Transverse colon (tissue), 4 donors: ENCODE results near the gene PER2. TPM values are rescaled to one million over a fixed set of nuclear protein-coding genes. Genes with fewer than 3 reads are reported as not detected.

Source experiments
- DNase-seq: peaks from one replicate; pipeline ENCODE4 v3.0.0-alpha.2; 2019
- H3K27ac ChIP-seq, 4 donors: fragments of 200-600 bp; sonication (generic); 2 replicates each; pipeline ENCODE4 v1.5.1; 2016 to 2018; ENCODE audit warnings: inconsistent platforms in 4 of 4
- H3K27me3 ChIP-seq: fragments of 200-600 bp; sonication (generic); 2 replicates; pipeline ENCODE4 v1.5.1; 2017; ENCODE audit warnings: inconsistent platforms
- H3K36me3 ChIP-seq, 4 donors: fragments of 200-600 bp; sonication (generic); 2 replicates each; pipeline ENCODE4 v1.5.1; 2017 to 2019; ENCODE audit warnings: inconsistent platforms in 4 of 4
- H3K4me1 ChIP-seq, 4 donors: fragments of 200-600 bp; sonication (generic); 2 replicates each; pipeline ENCODE4 v1.5.1; 2017 to 2020; ENCODE audit warnings: inconsistent platforms in 4 of 4
- H3K4me3 ChIP-seq, 4 donors: fragments of 200-600 bp; sonication (generic); 1 replicate in 1 of 4; 2 replicates in 3 of 4; pipeline versions ENCODE4 v1.5.1 to v1.6.1; 2017 to 2019; ENCODE audit warnings: inconsistent platforms in 4 of 4
- H3K9me3 ChIP-seq, 2 donors: fragments of 200-600 bp; sonication (generic); 2 replicates each; pipeline ENCODE4 v1.5.1; 2017 to 2019; ENCODE audit warnings: inconsistent platforms in 2 of 2
- EP300 ChIP-seq: sonication (generic); formaldehyde crosslinking; IDR thresholded peaks from one replicate; pipeline ENCODE4 v1.6.1; 2017; ENCODE audit warnings: antibody characterized with exemption, low read depth
- POLR2A ChIP-seq: fragments of 450-650 bp; IDR thresholded peaks from one replicate; pipeline ENCODE4 v1.6.1; 2016; ENCODE audit warnings: antibody characterized with exemption, mild to moderate bottlenecking, moderate library complexity
- POLR2AphosphoS5 ChIP-seq, 3 donors: sonication (generic); formaldehyde crosslinking; IDR thresholded peaks; one replicate each; pipeline ENCODE4 v1.6.1; 2016; ENCODE audit warnings: antibody characterized with exemption in 3 of 3
- WGBS, 2 donors: methylation state at CpG; one replicate each; pipeline ENCODE4 v1.1.5; 2018; ENCODE audit warnings: low coverage in 1 of 2; 5-methylcytosine and 5-hydroxymethylcytosine counted together
- in situ Hi-C, 4 donors: fragments of 200-750 bp; cut with MboI; loops; one replicate each; pipeline versions ENCODE4 v1.15.0 to v1.15.1; 2017; ENCODE audit warnings: low sequenced_read_pairs in 3 of 4, low pct_ligation_motif_present in 1 of 4, low pct_unique_long_range_greater_than_20kb in 1 of 4
- intact Hi-C: fragments of 100-400 bp; cut with DNase I; formaldehyde crosslinking; loops from one replicate; pipeline ENCODE4 v1.15.1; 2023; ENCODE audit warnings: low total_unique reads
- total RNA-seq, 4 donors: library from RNA; depleted of rRNA; stranded (reverse); fragments of >200 nt; gene quantifications; one replicate each; pipeline ENCODE4 v1.1.0, GENCODE V29; 2016
- TF ChIP-seq, protein P1 (sequence below), 5 experiments: fragments of 200-600 bp in 3 of 5; fragments of 450-650 bp in 2 of 5; sonication (generic) in 3 of 5; IDR thresholded peaks; 1 replicate in 2 of 5; 2 replicates in 3 of 5; pipeline ENCODE4 v1.5.1; 2016 to 2017; ENCODE audit warnings: antibody characterized with exemption in 5 of 5, inconsistent platforms in 3 of 5, mild to moderate bottlenecking in 2 of 5, moderate library complexity in 1 of 5

Gene PER2
- total RNA-seq, 4 donors from 2014 or later, result 19.1 to 67.3 (median 32.3) TPM

DNA sequence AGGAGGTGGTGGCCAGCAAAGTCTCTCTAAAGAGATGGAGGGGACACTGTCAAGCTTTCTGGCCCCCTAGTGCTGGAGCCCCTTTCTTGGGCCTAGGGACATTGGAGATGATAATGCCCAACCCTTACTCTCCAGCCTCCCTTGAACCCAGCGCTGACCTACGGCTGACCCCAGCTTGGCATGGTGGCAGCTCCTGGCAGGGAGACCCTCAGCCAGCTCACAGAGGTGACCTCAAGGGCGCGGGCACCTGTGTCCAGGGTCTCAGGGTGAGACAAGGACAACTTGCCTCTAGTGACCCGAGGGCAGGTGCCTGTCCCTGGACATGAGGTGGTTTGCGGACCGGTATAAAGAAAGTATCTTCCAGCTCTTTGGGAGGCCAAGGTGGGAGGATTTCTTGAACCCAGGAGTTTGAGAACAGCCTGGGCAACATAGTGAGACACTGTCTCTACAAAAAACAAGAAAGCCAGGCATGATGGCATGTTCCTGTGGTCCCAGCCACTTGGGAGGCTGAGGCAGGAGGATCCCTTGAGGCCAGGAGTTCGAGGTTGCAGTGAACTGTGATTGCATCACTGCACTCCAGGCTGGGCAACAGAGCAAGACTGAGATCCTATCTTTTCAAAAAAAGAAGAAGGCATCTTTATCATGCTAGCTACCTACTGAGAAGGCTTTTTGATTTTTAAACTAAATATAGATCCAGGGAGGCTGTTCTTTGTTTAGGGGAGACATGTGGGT is 3.3 kb upstream of the PER2 start:
- peak overlapping the region in 3 of 4 donors; percentile 73 to 95 (median 92) for H3K27ac ChIP-seq
- H3K27me3 ChIP-seq, result no peaks in the 10 kb centered on the region
- no peak for DNase-seq
- 97% methylated on average over 8 of the region's 8 CpGs; no CpG with 5 or more reads in 1 of the 2 donors for WGBS, 2 donors
- peaks cover 15 to 48% (median 44%) of the 10 kb centered on the region in 4 donors for H3K4me1 ChIP-seq
- H3K4me3 ChIP-seq, result no peak overlapping the region
- TF ChIP-seq POLR2AphosphoS5 (IDR thresholded peaks at IDR 0.05) (no peak), EP300 (no peak), POLR2A (no peak)
- TF ChIP-seq, protein P1, sequence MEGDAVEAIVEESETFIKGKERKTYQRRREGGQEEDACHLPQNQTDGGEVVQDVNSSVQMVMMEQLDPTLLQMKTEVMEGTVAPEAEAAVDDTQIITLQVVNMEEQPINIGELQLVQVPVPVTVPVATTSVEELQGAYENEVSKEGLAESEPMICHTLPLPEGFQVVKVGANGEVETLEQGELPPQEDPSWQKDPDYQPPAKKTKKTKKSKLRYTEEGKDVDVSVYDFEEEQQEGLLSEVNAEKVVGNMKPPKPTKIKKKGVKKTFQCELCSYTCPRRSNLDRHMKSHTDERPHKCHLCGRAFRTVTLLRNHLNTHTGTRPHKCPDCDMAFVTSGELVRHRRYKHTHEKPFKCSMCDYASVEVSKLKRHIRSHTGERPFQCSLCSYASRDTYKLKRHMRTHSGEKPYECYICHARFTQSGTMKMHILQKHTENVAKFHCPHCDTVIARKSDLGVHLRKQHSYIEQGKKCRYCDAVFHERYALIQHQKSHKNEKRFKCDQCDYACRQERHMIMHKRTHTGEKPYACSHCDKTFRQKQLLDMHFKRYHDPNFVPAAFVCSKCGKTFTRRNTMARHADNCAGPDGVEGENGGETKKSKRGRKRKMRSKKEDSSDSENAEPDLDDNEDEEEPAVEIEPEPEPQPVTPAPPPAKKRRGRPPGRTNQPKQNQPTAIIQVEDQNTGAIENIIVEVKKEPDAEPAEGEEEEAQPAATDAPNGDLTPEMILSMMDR (IDR thresholded peaks at IDR 0.05), result no peak
- H3K9me3 ChIP-seq, result no peaks in the 10 kb centered on the region
- intact Hi-C loops (no loop called here), in situ Hi-C loops (no loop called here)
- no peaks in the 10 kb centered on the region for H3K36me3 ChIP-seq

DNA sequence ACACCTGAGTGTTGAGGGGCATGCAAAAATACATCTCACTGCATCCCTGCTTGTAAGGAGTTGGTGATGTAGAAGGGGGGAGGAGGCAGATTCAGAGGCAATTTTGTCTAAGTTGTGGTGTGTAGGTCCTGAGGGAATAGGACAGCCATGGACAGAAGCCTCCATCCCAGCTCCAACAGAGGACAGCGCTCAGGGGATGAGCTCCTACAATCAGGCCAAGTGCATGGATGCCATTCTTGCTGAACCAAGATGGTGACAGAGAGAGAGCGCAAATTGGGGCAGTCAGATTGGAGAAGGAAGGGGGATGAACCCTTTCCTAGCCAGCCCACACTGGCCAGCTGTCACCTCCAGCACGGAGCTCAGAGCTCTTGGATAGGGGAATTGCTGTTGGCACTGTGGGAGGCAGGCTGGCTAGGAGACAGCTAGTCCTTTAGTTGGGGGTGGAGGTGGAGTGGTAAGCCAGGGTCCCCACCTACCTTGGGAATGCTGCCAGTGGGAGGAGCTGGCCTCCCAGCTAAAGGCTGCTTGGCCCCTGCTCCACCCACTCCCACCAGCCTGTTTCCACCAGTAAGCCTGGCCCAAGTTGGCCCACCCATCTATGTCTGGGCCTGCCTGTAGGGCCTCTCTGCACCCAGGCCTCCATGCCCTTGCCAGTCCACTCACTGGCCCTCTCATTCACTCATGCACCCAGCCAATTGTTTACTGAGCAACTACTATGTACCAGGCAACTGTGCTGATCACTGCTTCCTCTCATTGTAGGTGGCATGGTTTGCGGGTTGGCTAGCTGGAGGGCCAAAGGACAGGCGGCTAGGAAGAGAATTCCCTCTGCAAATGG is 2.5 kb upstream of the PER2 start:
- Histone ChIP-seq H3K9me3 (no peaks in the 10 kb centered on the region), H3K27ac (peak overlapping the region; percentile 73 to 95 (median 94)), H3K27me3 (no peaks in the 10 kb centered on the region), H3K36me3 (no peaks in the 10 kb centered on the region), H3K4me1 (peaks cover 22 to 56% (median 52%) of the 10 kb centered on the region in 4 donors), H3K4me3 (no peak overlapping the region)
- in situ Hi-C loops (no loop called here), intact Hi-C loops (no loop called here)
- peak; percentile 38 for DNase-seq
- TF ChIP-seq EP300 (no peak), POLR2A (no peak), POLR2AphosphoS5 (IDR thresholded peaks at IDR 0.05) (no peak)
- TF ChIP-seq, protein P1 (IDR thresholded peaks at IDR 0.05), result no peak
- WGBS, 2 donors, result 85% methylated on average over 5 of the region's 5 CpGs; no CpG with 5 or more reads in 1 of the 2 donors

DNA sequence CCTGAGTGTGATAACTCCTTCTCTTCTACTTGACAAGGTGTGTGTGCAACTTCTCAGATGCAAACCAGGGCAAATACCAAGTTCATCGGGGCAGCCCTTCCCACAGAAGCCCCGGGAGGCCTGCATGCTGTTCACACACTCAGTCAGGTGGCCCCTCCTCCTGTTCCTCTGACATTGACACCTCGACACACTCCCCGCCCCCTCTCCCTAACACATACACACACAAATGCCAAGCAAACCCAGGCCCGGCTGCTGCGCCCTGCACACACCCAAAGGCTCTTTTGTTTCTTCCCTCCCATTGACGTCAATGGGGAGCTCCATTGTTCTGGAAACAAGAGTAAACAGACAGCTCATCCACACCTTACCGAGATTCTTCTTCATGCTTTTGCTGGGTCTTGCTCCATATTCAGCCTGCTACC is 1.7 kb upstream of the PER2 start:
- no peak overlapping the region for H3K4me3 ChIP-seq
- H3K27me3 ChIP-seq, result no peaks in the 10 kb centered on the region
- in situ Hi-C loops, result no loop called here
- peak overlapping the region; percentile 92 to 98 (median 95) for H3K27ac ChIP-seq
- intact Hi-C loops, result no loop called here
- TF ChIP-seq, protein P1 (IDR thresholded peaks at IDR 0.05), result no peak
- TF ChIP-seq POLR2AphosphoS5 (IDR thresholded peaks at IDR 0.05), result peak; percentile 30 to 43 (median 34)
- TF ChIP-seq EP300, result no peak
- peak; percentile 69 for TF ChIP-seq POLR2A
- 39 to 43% methylated on average over 1 to 8 of the region's 8 CpGs for WGBS, 2 donors
- no peaks in the 10 kb centered on the region for H3K36me3 ChIP-seq
- H3K9me3 ChIP-seq, result no peaks in the 10 kb centered on the region
- DNase-seq, result peak; percentile 90
- peaks cover 29 to 62% (median 57%) of the 10 kb centered on the region in 4 donors for H3K4me1 ChIP-seq

DNA sequence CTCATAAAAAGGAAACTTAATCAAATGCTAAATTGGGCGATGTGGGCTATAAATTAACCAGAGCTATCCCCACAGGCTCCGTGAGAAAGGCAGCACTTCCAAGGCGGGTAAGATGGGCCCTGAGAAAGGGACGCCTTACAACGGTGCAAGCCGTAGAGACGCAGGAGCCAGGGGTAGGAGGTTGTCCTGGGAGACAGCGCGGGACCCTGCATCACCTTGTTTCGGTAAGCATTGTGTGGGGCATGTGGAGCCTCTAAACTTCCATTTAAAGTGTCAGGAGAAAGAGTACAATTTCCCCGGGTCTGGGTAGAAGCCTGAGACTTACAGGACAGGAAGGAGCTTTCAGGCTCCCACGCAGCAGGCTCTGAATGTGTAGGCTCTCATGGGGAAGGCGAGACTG is 1.2 kb upstream of the PER2 start:
- H3K4me3 ChIP-seq, result peak overlapping the region in 3 of 4 donors; percentile 79 to 89 (median 80)
- H3K4me1 ChIP-seq, result peaks cover 34 to 63% (median 58%) of the 10 kb centered on the region in 4 donors
- H3K9me3 ChIP-seq, result no peaks in the 10 kb centered on the region
- WGBS, 2 donors, result 29 to 34% methylated on average over 11 to 13 of the region's 13 CpGs
- no peaks in the 10 kb centered on the region for H3K27me3 ChIP-seq
- H3K27ac ChIP-seq, result peak overlapping the region; percentile 92 to 98 (median 95)
- intact Hi-C loops, result no loop called here
- TF ChIP-seq POLR2AphosphoS5 (IDR thresholded peaks at IDR 0.05), result no peak
- TF ChIP-seq, protein P1 (IDR thresholded peaks at IDR 0.05), result no peak
- no peak for TF ChIP-seq EP300
- no peak for TF ChIP-seq POLR2A
- H3K36me3 ChIP-seq, result no peaks in the 10 kb centered on the region
- in situ Hi-C loops, result no loop called here
- no peak for DNase-seq
